Measurements from ENCODE around the gene CFDP1.
"Not testable (repeated sequence)": the region's sequence is repeated elsewhere in the genome, so short reads cannot be mapped to it uniquely, and the experiment has no call there.

DNA sequence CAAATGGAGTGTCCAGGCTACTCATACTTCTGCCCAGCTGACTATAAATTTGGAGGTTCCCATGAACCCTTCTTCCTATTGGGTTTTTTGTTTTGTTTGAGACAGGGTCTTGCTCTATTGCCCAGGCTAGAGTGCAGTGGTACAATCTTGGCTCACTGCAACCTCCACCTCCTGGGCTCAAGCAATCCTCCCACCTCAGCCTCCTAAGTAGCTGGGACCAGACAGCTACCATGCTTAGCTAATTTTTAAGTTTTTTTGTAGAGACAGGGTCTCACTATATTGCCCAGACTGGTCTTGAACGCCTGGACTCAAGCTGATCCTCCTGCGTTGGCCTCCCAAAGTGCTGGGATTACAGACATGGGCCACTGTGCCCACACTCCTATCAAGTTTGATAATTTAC is 152.3 kb downstream of the CFDP1 start:
- not testable (repeated sequence) for TF ChIP-seq POLR2A (IDR thresholded peaks at IDR 0.05)
- TF ChIP-seq, protein P1, sequence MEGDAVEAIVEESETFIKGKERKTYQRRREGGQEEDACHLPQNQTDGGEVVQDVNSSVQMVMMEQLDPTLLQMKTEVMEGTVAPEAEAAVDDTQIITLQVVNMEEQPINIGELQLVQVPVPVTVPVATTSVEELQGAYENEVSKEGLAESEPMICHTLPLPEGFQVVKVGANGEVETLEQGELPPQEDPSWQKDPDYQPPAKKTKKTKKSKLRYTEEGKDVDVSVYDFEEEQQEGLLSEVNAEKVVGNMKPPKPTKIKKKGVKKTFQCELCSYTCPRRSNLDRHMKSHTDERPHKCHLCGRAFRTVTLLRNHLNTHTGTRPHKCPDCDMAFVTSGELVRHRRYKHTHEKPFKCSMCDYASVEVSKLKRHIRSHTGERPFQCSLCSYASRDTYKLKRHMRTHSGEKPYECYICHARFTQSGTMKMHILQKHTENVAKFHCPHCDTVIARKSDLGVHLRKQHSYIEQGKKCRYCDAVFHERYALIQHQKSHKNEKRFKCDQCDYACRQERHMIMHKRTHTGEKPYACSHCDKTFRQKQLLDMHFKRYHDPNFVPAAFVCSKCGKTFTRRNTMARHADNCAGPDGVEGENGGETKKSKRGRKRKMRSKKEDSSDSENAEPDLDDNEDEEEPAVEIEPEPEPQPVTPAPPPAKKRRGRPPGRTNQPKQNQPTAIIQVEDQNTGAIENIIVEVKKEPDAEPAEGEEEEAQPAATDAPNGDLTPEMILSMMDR (IDR thresholded peaks at IDR 0.05), result not testable (repeated sequence)

Data from adrenal gland (tissue), 5 donors.